Smooth muscle cell of the coronary artery (primary cell): Measurements from ENCODE around the gene DCLRE1C. TPM values are rescaled to one million over a fixed set of nuclear protein-coding genes. Genes with fewer than 3 reads are reported as not detected.

Experiments used
- total RNA-seq: library from RNA; depleted of rRNA; stranded (reverse); fragments of >200 nt; gene quantifications from 2 replicates; pipeline ENCODE4 v1.2.3, GENCODE V29; 2014; ENCODE audit warnings: low replicate concordance

The DCLRE1C gene
- 5.0 and 19.0 TPM in 2 replicates for total RNA-seq

GRCh38 chr10:14954001-14954770, at the start of gene DCLRE1C:
Gene DCLRE1C, minus strand, starts transcription at chr10:14954096. Its CDS starts 86 bp downstream, at chr10:14954010.

DNA sequence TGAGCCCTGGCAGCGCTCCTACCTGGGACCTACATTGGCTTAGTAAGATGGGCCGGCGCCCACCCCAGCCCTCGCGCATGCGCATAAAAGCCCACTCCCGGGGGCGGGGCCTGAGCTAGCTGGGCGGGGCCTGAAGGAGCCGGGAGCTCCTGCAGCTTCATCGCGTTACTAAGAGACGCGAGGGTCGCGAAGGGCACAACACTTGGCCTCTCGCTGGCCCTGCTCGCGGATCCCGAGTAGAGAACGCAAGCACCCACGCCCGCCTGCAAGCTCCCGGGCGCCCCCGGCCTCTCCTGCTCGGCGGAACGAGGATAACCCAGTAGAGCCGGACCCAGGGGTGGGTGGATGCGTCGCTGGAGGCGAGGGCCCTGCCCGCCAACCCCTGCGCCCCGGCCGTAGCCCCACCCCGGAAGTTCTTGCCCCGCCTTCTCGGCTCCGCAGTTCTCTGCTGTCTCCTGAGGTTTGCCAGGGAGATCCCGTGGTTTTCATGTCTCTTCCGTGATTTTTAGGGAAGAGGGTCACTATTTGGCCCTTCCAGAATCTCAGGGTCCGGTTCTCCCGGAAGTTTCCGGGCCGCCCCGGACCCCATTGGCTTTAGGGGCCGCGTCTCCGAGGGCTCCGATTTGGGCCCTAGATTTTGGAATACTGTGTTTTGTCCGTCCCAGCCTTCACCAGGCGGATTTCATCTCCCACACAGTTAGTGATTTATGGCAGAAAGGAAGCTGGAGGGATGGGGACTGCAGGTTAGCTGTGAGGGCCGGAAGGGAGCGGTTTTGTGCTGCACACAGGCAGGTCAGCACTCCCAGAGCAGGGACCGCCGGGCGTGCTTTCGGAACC, 5.5 kb upstream of the DCLRE1C start, which contains the start of gene MEIG1:
Gene MEIG1 (plus strand): TSS at position 168 of the 837 bp plus-strand sequence. CDS start 7,081 bp downstream, outside the sequence.

DNA sequence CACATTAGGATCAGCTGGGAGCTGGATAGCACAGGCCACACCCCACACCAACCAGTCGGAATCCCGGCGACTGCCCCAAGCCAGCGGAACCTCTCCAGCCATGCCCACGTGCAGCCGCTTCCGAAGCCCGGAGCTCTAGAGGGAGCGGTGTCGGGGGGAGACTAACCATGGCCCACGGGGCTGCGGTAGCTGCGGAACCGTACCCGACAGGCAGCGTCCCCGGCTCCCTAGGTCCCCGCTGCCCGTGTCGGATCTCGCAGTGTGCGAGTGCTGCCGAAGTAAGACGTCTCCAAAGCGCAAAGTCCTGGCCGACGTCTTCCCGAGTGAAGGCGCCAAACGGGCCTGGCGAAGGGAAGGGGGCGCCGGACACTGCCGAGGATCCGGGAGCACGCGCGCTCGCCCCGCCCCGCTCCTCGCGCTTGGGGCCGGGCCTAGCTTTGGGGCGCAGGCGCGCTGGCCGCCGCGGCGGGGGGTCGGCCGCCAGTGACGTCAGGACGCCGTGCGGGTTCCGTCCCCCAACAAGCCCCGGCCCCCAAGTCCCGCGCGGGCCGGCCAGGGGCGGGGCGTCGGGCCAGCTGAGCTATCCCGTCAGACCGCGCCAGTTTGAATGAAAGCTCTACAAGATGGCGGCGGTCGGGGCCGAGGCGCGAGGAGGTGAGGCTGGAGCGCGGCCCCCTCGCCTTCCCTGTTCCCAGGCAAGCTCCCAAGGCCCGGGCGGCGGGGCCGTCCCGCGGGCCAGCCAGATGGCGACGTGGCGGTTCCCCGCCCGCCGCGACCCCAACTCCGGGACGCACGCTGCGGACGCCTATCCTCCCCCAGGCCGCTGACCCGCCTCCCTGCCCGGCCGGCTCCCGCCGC, 75.4 kb downstream of the DCLRE1C start, which contains the start of gene SUV39H2:
Gene SUV39H2 (plus strand): TSS at position 601 of the 858 bp plus-strand sequence. CDS start 23 bp downstream, at position 624.

Other genes starting within 250 kb of the DCLRE1C start
- gene FAM107B, start 179.2 kb downstream of the DCLRE1C start, total RNA-seq: 8.0 and 23.0 TPM in 2 replicates
- gene CDNF, start 116.1 kb downstream of the DCLRE1C start, total RNA-seq: 0.35 and 0.83 TPM in 2 replicates
- 5.4 and 7.6 TPM in 2 replicates for gene HSPA14, start 115.8 kb downstream of the DCLRE1C start, total RNA-seq
- gene MSANTD7, start 115.8 kb downstream of the DCLRE1C start, total RNA-seq: 11.7 and 16.5 TPM in 2 replicates
- gene SUV39H2, start 75.2 kb downstream of the DCLRE1C start, total RNA-seq: 4.4 and 7.5 TPM in 2 replicates
- gene MEIG1, start 5.3 kb upstream of the DCLRE1C start, total RNA-seq: 0.94 TPM in 1 of 2 replicates, not detected in the other
- not detected in 2 replicates for gene OLAH, start 89.8 kb upstream of the DCLRE1C start, total RNA-seq
- 0.12 and 1.1 TPM in 2 replicates for gene ACBD7, start 134.7 kb upstream of the DCLRE1C start, total RNA-seq
- 8.2 and 8.9 TPM in 2 replicates for gene RPP38, start 143.3 kb upstream of the DCLRE1C start, total RNA-seq
- 24.2 and 36.1 TPM in 2 replicates for gene NMT2, start 214.6 kb upstream of the DCLRE1C start, total RNA-seq